ENCODE measurements around the gene ST6GAL1. TPM values are rescaled to one million over a fixed set of nuclear protein-coding genes. Genes with fewer than 3 reads are reported as not detected.

Gene ST6GAL1
- polyA plus RNA-seq, 1 donor: 126 TPM

GRCh38 chr3:186929685-186930084 is 641 bp upstream of the ST6GAL1 start:
- Histone ChIP-seq H3K4me3 (ENCODE audit: low read length) (peak overlapping the region; percentile 68), H3K27me3 (ENCODE audit: control insufficient read depth, insufficient read depth, low read length) (peaks cover 7% of the 10 kb centered on the region), H3K9me3 (ENCODE audit: control insufficient read depth, low read depth, low read length) (no peaks in the 10 kb centered on the region), H3K27ac (ENCODE audit: low read length) (no peak overlapping the region), H3K4me1 (ENCODE audit: control insufficient read depth, insufficient read depth, low read length) (peaks cover 8% of the 10 kb centered on the region), H3K36me3 (ENCODE audit: control insufficient read depth, insufficient read depth, low read length) (no peaks in the 10 kb centered on the region)
- WGBS (ENCODE audit: insufficient coverage, low lambda C conversion rate): no CpG with 5 or more reads among the region's 12 CpGs
- DNase-seq: no peak

- no CpG with 5 or more reads among the region's 76 CpGs for WGBS (ENCODE audit: insufficient coverage, low lambda C conversion rate)
These were observed 560 bp downstream of the ST6GAL1 start for GRCh38 chr3:186930641-186931531.

GRCh38 chr3:186931532-186932280 is 1.4 kb downstream of the ST6GAL1 start:
- peak overlapping the region; percentile 68 for H3K4me3 ChIP-seq (ENCODE audit: low read length)

More at GRCh38 chr3:186930641-186931531, 560 bp downstream of the ST6GAL1 start:
- H3K9me3 ChIP-seq (ENCODE audit: control insufficient read depth, low read depth, low read length): no peaks in the 10 kb centered on the region
- peaks cover 8% of the 10 kb centered on the region for H3K4me1 ChIP-seq (ENCODE audit: control insufficient read depth, insufficient read depth, low read length)
- DNase-seq: peak; percentile 43 to 83
- H3K27ac ChIP-seq (ENCODE audit: low read length): peak overlapping the region; percentile 73
- H3K36me3 ChIP-seq (ENCODE audit: control insufficient read depth, insufficient read depth, low read length): no peaks in the 10 kb centered on the region
- H3K27me3 ChIP-seq (ENCODE audit: control insufficient read depth, insufficient read depth, low read length): peaks cover 7% of the 10 kb centered on the region
- peak overlapping the region; percentile 68 for H3K4me3 ChIP-seq (ENCODE audit: low read length)

GRCh38 chr3:186932281-186933181 is 2.2 kb downstream of the ST6GAL1 start:
- H3K4me3 ChIP-seq (ENCODE audit: low read length): peak overlapping the region; percentile 68
- DNase-seq: peak in 1 of 2 donors; percentile 50
- 56% methylated on average over 5 of the region's 15 CpGs for WGBS (ENCODE audit: insufficient coverage, low lambda C conversion rate)

More at GRCh38 chr3:186931532-186932280, 1.4 kb downstream of the ST6GAL1 start:
- no CpG with 5 or more reads among the region's 32 CpGs for WGBS (ENCODE audit: insufficient coverage, low lambda C conversion rate)
- Histone ChIP-seq H3K27me3 (ENCODE audit: control insufficient read depth, insufficient read depth, low read length) (peaks cover 7% of the 10 kb centered on the region), H3K27ac (ENCODE audit: low read length) (peak overlapping the region; percentile 73), H3K4me1 (ENCODE audit: control insufficient read depth, insufficient read depth, low read length) (peaks cover 8% of the 10 kb centered on the region), H3K36me3 (ENCODE audit: control insufficient read depth, insufficient read depth, low read length) (no peaks in the 10 kb centered on the region), H3K9me3 (ENCODE audit: control insufficient read depth, low read depth, low read length) (no peaks in the 10 kb centered on the region)
- DNase-seq: peak; percentile 77 to 90

GRCh38 chr3:186933816-186934215 is 3.5 kb downstream of the ST6GAL1 start:
- no peak overlapping the region for H3K4me3 ChIP-seq (ENCODE audit: low read length)
- H3K27ac ChIP-seq (ENCODE audit: low read length): no peak overlapping the region
- H3K9me3 ChIP-seq (ENCODE audit: control insufficient read depth, low read depth, low read length): no peaks in the 10 kb centered on the region
- no peak for DNase-seq
- H3K4me1 ChIP-seq (ENCODE audit: control insufficient read depth, insufficient read depth, low read length): peaks cover 8% of the 10 kb centered on the region
- H3K27me3 ChIP-seq (ENCODE audit: control insufficient read depth, insufficient read depth, low read length): peaks cover 7% of the 10 kb centered on the region
- no CpG with 5 or more reads among the region's 4 CpGs for WGBS (ENCODE audit: insufficient coverage, low lambda C conversion rate)
- H3K36me3 ChIP-seq (ENCODE audit: control insufficient read depth, insufficient read depth, low read length): no peaks in the 10 kb centered on the region

More at GRCh38 chr3:186932281-186933181, 2.2 kb downstream of the ST6GAL1 start:
- Histone ChIP-seq H3K4me1 (ENCODE audit: control insufficient read depth, insufficient read depth, low read length) (peaks cover 8% of the 10 kb centered on the region), H3K9me3 (ENCODE audit: control insufficient read depth, low read depth, low read length) (no peaks in the 10 kb centered on the region), H3K27ac (ENCODE audit: low read length) (peak overlapping the region; percentile 73), H3K36me3 (ENCODE audit: control insufficient read depth, insufficient read depth, low read length) (no peaks in the 10 kb centered on the region), H3K27me3 (ENCODE audit: control insufficient read depth, insufficient read depth, low read length) (peaks cover 7% of the 10 kb centered on the region)

- WGBS (ENCODE audit: insufficient coverage, low lambda C conversion rate): 100% methylated on average over 1 of the region's 6 CpGs
These were observed 4.8 kb downstream of the ST6GAL1 start for GRCh38 chr3:186935133-186935532.

GRCh38 chr3:186937017-186937875 is 6.9 kb downstream of the ST6GAL1 start:
- no peak overlapping the region for H3K27ac ChIP-seq (ENCODE audit: low read length)
- no peaks in the 10 kb centered on the region for H3K9me3 ChIP-seq (ENCODE audit: control insufficient read depth, low read depth, low read length)
- peaks cover 6% of the 10 kb centered on the region for H3K4me1 ChIP-seq (ENCODE audit: control insufficient read depth, insufficient read depth, low read length)
- H3K4me3 ChIP-seq (ENCODE audit: low read length): no peak overlapping the region
- DNase-seq: no peak
- WGBS (ENCODE audit: insufficient coverage, low lambda C conversion rate): 67% methylated on average over 3 of the region's 10 CpGs
- H3K27me3 ChIP-seq (ENCODE audit: control insufficient read depth, insufficient read depth, low read length): no peaks in the 10 kb centered on the region
- no peaks in the 10 kb centered on the region for H3K36me3 ChIP-seq (ENCODE audit: control insufficient read depth, insufficient read depth, low read length)

More at GRCh38 chr3:186935133-186935532, 4.8 kb downstream of the ST6GAL1 start:
- H3K4me3 ChIP-seq (ENCODE audit: low read length): no peak overlapping the region
- H3K27me3 ChIP-seq (ENCODE audit: control insufficient read depth, insufficient read depth, low read length): no peaks in the 10 kb centered on the region
- no peak for DNase-seq
- H3K9me3 ChIP-seq (ENCODE audit: control insufficient read depth, low read depth, low read length): no peaks in the 10 kb centered on the region
- H3K4me1 ChIP-seq (ENCODE audit: control insufficient read depth, insufficient read depth, low read length): peaks cover 8% of the 10 kb centered on the region
- no peak overlapping the region for H3K27ac ChIP-seq (ENCODE audit: low read length)
- H3K36me3 ChIP-seq (ENCODE audit: control insufficient read depth, insufficient read depth, low read length): no peaks in the 10 kb centered on the region

- no peak overlapping the region for H3K4me3 ChIP-seq (ENCODE audit: low read length)
- H3K4me1 ChIP-seq (ENCODE audit: control insufficient read depth, insufficient read depth, low read length): no peaks in the 10 kb centered on the region
- no peaks in the 10 kb centered on the region for H3K36me3 ChIP-seq (ENCODE audit: control insufficient read depth, insufficient read depth, low read length)
- H3K9me3 ChIP-seq (ENCODE audit: control insufficient read depth, low read depth, low read length): no peaks in the 10 kb centered on the region
- WGBS (ENCODE audit: insufficient coverage, low lambda C conversion rate): 20% methylated on average over 2 of the region's 6 CpGs
- peak; percentile 88 to 89 for DNase-seq
- H3K27me3 ChIP-seq (ENCODE audit: control insufficient read depth, insufficient read depth, low read length): no peaks in the 10 kb centered on the region
- peak overlapping the region; percentile 51 for H3K27ac ChIP-seq (ENCODE audit: low read length)
These were observed 8.4 kb downstream of the ST6GAL1 start for GRCh38 chr3:186938716-186939115.

- H3K27me3 ChIP-seq (ENCODE audit: control insufficient read depth, insufficient read depth, low read length): no peaks in the 10 kb centered on the region
- no peaks in the 10 kb centered on the region for H3K4me1 ChIP-seq (ENCODE audit: control insufficient read depth, insufficient read depth, low read length)
- no peak overlapping the region for H3K27ac ChIP-seq (ENCODE audit: low read length)
- no CpG with 5 or more reads among the region's 5 CpGs for whole genome bisulfite sequencing (ENCODE audit: insufficient coverage, low lambda C conversion rate)
- no peak overlapping the region for H3K4me3 ChIP-seq (ENCODE audit: low read length)
- H3K9me3 ChIP-seq (ENCODE audit: control insufficient read depth, low read depth, low read length): no peaks in the 10 kb centered on the region
- no peak for DNase-seq
- H3K36me3 ChIP-seq (ENCODE audit: control insufficient read depth, insufficient read depth, low read length): no peaks in the 10 kb centered on the region
These were observed 9.2 kb downstream of the ST6GAL1 start for GRCh38 chr3:186939536-186939935.
